Neuronal stem cell (in vitro differentiated cells): Measurements from ENCODE around the gene RABGGTA.
"Not testable (repeated sequence)": the region's sequence is repeated elsewhere in the genome, so short reads cannot be mapped to it uniquely, and the experiment has no call there.

Experiments used
- DNase-seq: peaks from one replicate; pipeline ENCODE4 v3.0.0-alpha.2; 2013; ENCODE audit warnings: low spot score
- H2AFZ ChIP-seq: one replicate; pipeline ENCODE4 v1.6.1; 2013; ENCODE audit warnings: mild to moderate bottlenecking, low read length, inconsistent platforms
- H2AK5ac ChIP-seq: 2 replicates; pipeline ENCODE4 v1.6.1; 2013; ENCODE audit warnings: low read depth, mild to moderate bottlenecking, inconsistent platforms, low read length, moderate library complexity, mixed read lengths
- H2BK120ac ChIP-seq: 2 replicates; pipeline ENCODE4 v1.6.1; 2013; ENCODE audit warnings: low read depth, mild to moderate bottlenecking, inconsistent platforms, low read length, moderate library complexity, mixed read lengths
- H2BK12ac ChIP-seq: one replicate; pipeline ENCODE4 v1.6.1; 2013; ENCODE audit warnings: low read length, inconsistent platforms
- H2BK15ac ChIP-seq: 2 replicates; pipeline ENCODE4 v1.6.1; 2013; ENCODE audit warnings: mild to moderate bottlenecking, low read length, inconsistent platforms, mixed read lengths
- H2BK5ac ChIP-seq: one replicate; pipeline ENCODE4 v1.6.1; 2013; ENCODE audit warnings: inconsistent platforms, mild to moderate bottlenecking, low read length, moderate library complexity
- H3K14ac ChIP-seq: one replicate; pipeline ENCODE4 v1.6.1; 2013; ENCODE audit warnings: low read length, inconsistent platforms
- H3K18ac ChIP-seq: 2 replicates; pipeline ENCODE4 v1.6.1; 2013; ENCODE audit warnings: low read length, inconsistent platforms
- H3K23ac ChIP-seq: 2 replicates; pipeline ENCODE4 v1.6.1; 2013; ENCODE audit warnings: low read depth, mild to moderate bottlenecking, mixed read lengths, low read length, inconsistent platforms; ENCODE audit not compliant: poor library complexity
- H3K27ac ChIP-seq: replicated peaks from 3 replicates; pipeline ENCODE4 v1.5.1; 2013; ENCODE audit warnings: low read length, inconsistent platforms
- H3K27me3 ChIP-seq, 3 experiments: 2 replicates each; pipeline ENCODE4 v1.6.1; 2013; ENCODE audit warnings: low read length in 3 of 3, mild to moderate bottlenecking in 2 of 3, inconsistent platforms in 1 of 3, low read depth in 1 of 3, mixed read lengths in 1 of 3, moderate library complexity in 1 of 3; ENCODE audit not compliant: control insufficient read depth in 3 of 3, insufficient read depth in 3 of 3
- H3K36me3 ChIP-seq, 2 donors: replicated peaks in 1 of 2; 2 replicates each; pipeline ENCODE4 v1.6.1; 2013; ENCODE audit warnings: low read length in 2 of 2; ENCODE audit not compliant: control insufficient read depth in 2 of 2, insufficient read depth in 2 of 2
- H3K4ac ChIP-seq: 2 replicates; pipeline ENCODE4 v1.6.1; 2013; ENCODE audit warnings: inconsistent platforms, mild to moderate bottlenecking, low read length, moderate library complexity
- H3K4me1 ChIP-seq, 2 donors: 1 replicate in 1 of 2; 2 replicates in 1 of 2; pipeline ENCODE4 v1.6.1; 2013; ENCODE audit warnings: low read length in 2 of 2, low read depth in 1 of 2; ENCODE audit not compliant: control insufficient read depth in 2 of 2, insufficient read depth in 1 of 2
- H3K4me2 ChIP-seq: one replicate; pipeline ENCODE4 v1.6.1; 2013; ENCODE audit warnings: mild to moderate bottlenecking, low read length, inconsistent platforms; ENCODE audit not compliant: insufficient read depth, poor library complexity, severe bottlenecking
- H3K4me3 ChIP-seq, 2 donors: 2 replicates each; pipeline ENCODE4 v1.5.1; 2013; ENCODE audit warnings: low read length in 2 of 2, mild to moderate bottlenecking in 2 of 2, inconsistent platforms in 1 of 2, moderate library complexity in 1 of 2
- H3K79me1 ChIP-seq: one replicate; pipeline ENCODE4 v1.6.1; 2013; ENCODE audit warnings: low read depth, mild to moderate bottlenecking, inconsistent platforms, low read length, moderate library complexity
- H3K9ac ChIP-seq: one replicate; pipeline ENCODE4 v1.6.1; 2013; ENCODE audit warnings: mild to moderate bottlenecking, low read depth, low read length, inconsistent platforms; ENCODE audit not compliant: poor library complexity
- H3K9me3 ChIP-seq, 2 donors: replicated peaks in 1 of 2; 2 replicates each; pipeline versions ENCODE3 to v1.6.1; 2013; ENCODE audit warnings: low read length in 2 of 2, mild to moderate bottlenecking in 2 of 2, inconsistent platforms in 1 of 2, low read depth in 1 of 2, mixed read lengths in 1 of 2, moderate library complexity in 1 of 2; ENCODE audit not compliant: control insufficient read depth in 2 of 2, insufficient read depth in 1 of 2
- H4K8ac ChIP-seq: one replicate; pipeline ENCODE4 v1.6.1; 2013; ENCODE audit warnings: low read depth, mild to moderate bottlenecking, inconsistent platforms, low read length, moderate library complexity
- H4K91ac ChIP-seq: one replicate; pipeline ENCODE4 v1.6.1; 2013; ENCODE audit warnings: low read length, low read depth, mild to moderate bottlenecking, inconsistent platforms; ENCODE audit not compliant: poor library complexity
- WGBS, 2 donors: extraction: QIAGEN DNeasy Blood & Tissue Kit; methylation state at CpG; one replicate each; pipeline ENCODE4 v1.1.7; 2013; ENCODE audit warnings: missing lambda C conversion rate in 2 of 2, mixed read lengths in 1 of 2; ENCODE audit not compliant: insufficient read length in 2 of 2, insufficient replicate concordance in 1 of 2; ENCODE audit errors: extremely low coverage in 2 of 2; 5-methylcytosine and 5-hydroxymethylcytosine counted together

Gene RABGGTA

GRCh38 chr14:24245350-24245749 lies 26.0 kb downstream of the RABGGTA start:
- not testable (repeated sequence) for H3K4ac ChIP-seq, H3K18ac ChIP-seq, H3K4me2 ChIP-seq, H2BK12ac ChIP-seq, H2AK5ac ChIP-seq, H3K9me3 ChIP-seq, H2BK15ac ChIP-seq, H4K8ac ChIP-seq, H3K27ac ChIP-seq, H3K4me3 ChIP-seq, H3K36me3 ChIP-seq, H3K79me1 ChIP-seq, H2BK120ac ChIP-seq, H4K91ac ChIP-seq, H3K9ac ChIP-seq, H3K14ac ChIP-seq, H2BK5ac ChIP-seq, DNase-seq, H3K27me3 ChIP-seq, H3K23ac ChIP-seq, H2AFZ ChIP-seq, H3K4me1 ChIP-seq
- whole genome bisulfite sequencing, 2 donors: no CpG with 5 or more reads among the region's 11 CpGs

GRCh38 chr14:24243336-24243836 lies 28.0 kb downstream of the RABGGTA start:
- no CpG with 5 or more reads among the region's 10 CpGs for WGBS, 2 donors
- no peak overlapping the region for H3K9ac ChIP-seq
- H2AK5ac ChIP-seq: no peak overlapping the region
- H2AFZ ChIP-seq: peak overlapping the region; percentile 89
- H3K23ac ChIP-seq: no peak overlapping the region
- H2BK120ac ChIP-seq: no peak overlapping the region
- no peak overlapping the region for H4K8ac ChIP-seq
- H3K4ac ChIP-seq: no peak overlapping the region
- peak overlapping the region in 1 of 2 donors; percentile 81 for H3K4me3 ChIP-seq
- no peaks in the 10 kb centered on the region for H3K9me3 ChIP-seq
- no peak overlapping the region for H4K91ac ChIP-seq
- no peaks in the 10 kb centered on the region for H3K27me3 ChIP-seq
- H3K27ac ChIP-seq: peak overlapping the region; percentile 97
- peaks cover 4% of the 10 kb centered on the region for H3K79me1 ChIP-seq
- no peak overlapping the region for H2BK15ac ChIP-seq
- peak overlapping the region; percentile 46 for H3K18ac ChIP-seq
- peak; percentile 23 for DNase-seq
- peak overlapping the region; percentile 99 for H3K4me2 ChIP-seq
- peak overlapping the region; percentile 16 for H2BK5ac ChIP-seq
- H3K36me3 ChIP-seq: peaks cover 23 to 29% of the 10 kb centered on the region in 2 donors
- H3K14ac ChIP-seq: no peak overlapping the region
- H2BK12ac ChIP-seq: no peak overlapping the region
- H3K4me1 ChIP-seq: no peaks in the 10 kb centered on the region

- Histone ChIP-seq H3K4me3 (peak overlapping the region; percentile 81 to 87), H3K9me3 (no peaks in the 10 kb centered on the region), H3K79me1 (peaks cover 4% of the 10 kb centered on the region), H3K4me1 (no peaks in the 10 kb centered on the region), H3K36me3 (peaks cover 31 to 43% of the 10 kb centered on the region in 2 donors), H2BK5ac (peak overlapping the region; percentile 16), H3K4me2 (peak overlapping the region; percentile 99), H2AFZ (peak overlapping the region; percentile 89), H2AK5ac (peak overlapping the region; percentile 60), H3K27ac (peak overlapping the region; percentile 97), H2BK12ac (no peak overlapping the region), H3K4ac (no peak overlapping the region), H4K91ac (no peak overlapping the region), H2BK120ac (no peak overlapping the region), H3K18ac (peak overlapping the region; percentile 97), H3K14ac (peak overlapping the region; percentile 25), H3K23ac (peak overlapping the region; percentile 68), H4K8ac (no peak overlapping the region), H3K27me3 (no peaks in the 10 kb centered on the region), H3K9ac (peak overlapping the region; percentile 96), H2BK15ac (peak overlapping the region; percentile 30)
- WGBS, 2 donors: no CpG with 5 or more reads among the region's 39 CpGs
- no peak for DNase-seq
These were observed 29.5 kb downstream of the RABGGTA start for GRCh38 chr14:24241829-24242443.

GRCh38 chr14:24240110-24240918 lies 31.1 kb downstream of the RABGGTA start:
- Histone ChIP-seq H2AFZ (no peak overlapping the region), H3K4me2 (no peak overlapping the region), H3K14ac (no peak overlapping the region), H3K18ac (no peak overlapping the region), H2BK15ac (no peak overlapping the region), H2AK5ac (no peak overlapping the region), H2BK5ac (no peak overlapping the region), H3K4ac (no peak overlapping the region), H4K91ac (no peak overlapping the region), H3K27ac (no peak overlapping the region), H4K8ac (no peak overlapping the region), H3K79me1 (peaks cover 4% of the 10 kb centered on the region), H3K9ac (no peak overlapping the region), H3K9me3 (no peaks in the 10 kb centered on the region), H3K23ac (no peak overlapping the region), H2BK120ac (no peak overlapping the region), H3K4me3 (no peak overlapping the region), H3K27me3 (no peaks in the 10 kb centered on the region), H3K4me1 (no peaks in the 10 kb centered on the region), H2BK12ac (no peak overlapping the region), H3K36me3 (peaks cover 40 to 59% of the 10 kb centered on the region in 2 donors)
- no CpG with 5 or more reads among the region's 9 CpGs for WGBS, 2 donors
- DNase-seq: no peak
